ENCODE measurements around the gene ZNF99.
"Not testable (repeated sequence)": the region's sequence is repeated elsewhere in the genome, so short reads cannot be mapped to it uniquely, and the experiment has no call there.

Gene ZNF99

DNA sequence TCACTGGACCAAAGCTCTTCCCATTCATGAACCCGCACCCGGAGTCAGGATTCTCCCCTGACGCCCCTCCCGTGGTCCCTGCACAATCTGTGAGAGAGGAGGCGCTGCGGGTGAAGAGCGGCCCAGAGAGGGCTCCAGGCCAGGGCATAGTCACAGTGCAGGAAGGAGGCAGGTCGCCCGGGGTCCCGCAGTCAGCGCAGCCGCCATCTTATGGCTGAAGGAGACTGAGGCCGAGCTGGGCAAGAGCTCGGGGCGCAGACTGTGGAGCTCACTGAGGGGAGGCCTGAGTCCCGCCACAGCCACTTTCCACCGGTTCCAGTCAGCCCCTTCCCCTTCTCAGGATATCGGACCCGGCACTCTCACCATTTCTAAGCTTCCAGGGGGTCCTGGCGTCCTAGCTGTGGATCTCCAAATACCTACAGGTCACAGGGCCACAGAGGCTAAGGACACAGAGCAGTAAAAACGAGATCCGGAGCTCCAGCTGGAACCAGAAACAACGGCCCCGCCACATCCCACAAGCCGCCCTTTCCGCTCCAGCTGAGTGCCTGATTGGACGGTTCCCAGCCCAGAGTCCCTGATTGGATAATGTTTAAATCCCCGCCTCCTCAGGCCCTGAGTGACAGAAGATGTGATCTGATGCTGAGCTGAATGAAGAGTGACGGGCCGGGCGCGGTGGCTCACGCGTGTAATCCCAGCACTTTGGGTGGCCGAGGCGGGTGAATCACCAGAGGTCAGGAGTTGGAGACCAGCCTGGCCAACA lies at the start of gene ZNF99:
Gene ZNF99 (minus strand): TSS at position 501 of the 760 bp plus-strand sequence. CDS start 135 bp downstream, at position 366.
- no peak for DNase-seq

DNA sequence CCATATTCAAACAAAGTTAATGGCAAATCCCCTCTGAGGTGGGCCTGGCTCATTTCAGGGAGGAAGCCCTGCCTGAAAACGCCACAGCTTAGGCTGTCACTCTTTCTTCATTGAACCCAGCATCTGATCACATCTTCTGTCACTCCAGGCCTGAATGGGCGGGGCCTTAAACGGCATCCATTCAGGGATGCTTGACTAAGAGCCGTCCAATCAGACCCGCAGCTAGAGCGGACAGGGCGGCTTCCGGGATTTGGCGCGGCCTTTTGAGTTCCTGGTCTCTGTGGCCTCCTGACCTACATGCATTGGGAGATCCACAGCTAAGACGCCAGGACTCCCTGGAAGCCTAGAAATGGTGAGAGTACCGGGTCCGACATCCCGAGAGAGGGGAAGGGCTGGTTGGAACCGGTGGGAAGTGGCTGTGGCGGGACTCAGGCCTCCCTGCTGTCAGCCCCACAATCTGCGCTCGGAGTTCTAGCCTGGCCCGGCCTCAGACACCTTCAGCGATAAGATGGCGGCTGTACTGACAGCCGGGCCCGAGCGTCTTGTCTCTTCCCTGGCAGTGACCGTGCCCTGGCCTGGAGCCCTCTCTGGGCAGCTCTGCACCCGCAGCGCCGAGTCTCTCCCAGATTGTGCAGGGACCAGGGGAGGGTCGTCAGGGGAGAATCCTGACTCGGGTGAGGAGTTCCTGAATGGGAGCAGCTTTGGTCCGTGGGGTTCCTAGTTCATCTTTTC lies 48.2 kb upstream of the ZNF99 start, which contains the start of gene ZNF723:
Gene ZNF723 (plus strand): TSS at position 261 of the 732 bp plus-strand sequence. CDS start 89 bp downstream, at position 350.
- no peak for DNase-seq

DNA sequence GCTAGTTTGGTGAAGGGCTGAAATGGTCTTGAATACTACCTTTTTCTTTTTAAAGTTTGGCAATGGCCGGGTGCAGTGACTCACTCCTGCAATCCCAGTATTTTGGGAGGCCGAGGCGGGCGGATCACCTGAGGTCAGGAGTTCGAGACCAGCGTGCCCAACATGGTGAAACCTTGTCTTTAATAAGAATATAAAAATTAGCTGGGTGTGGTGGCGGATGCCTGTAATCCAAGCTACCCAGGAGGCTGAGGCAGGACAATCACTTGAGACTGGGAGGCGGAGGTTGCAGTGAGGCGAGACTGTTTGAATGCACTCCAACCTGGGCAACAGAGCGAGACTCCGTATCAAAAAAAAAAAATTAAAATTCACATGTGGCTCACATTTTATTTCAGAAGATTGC lies 47.3 kb upstream of the ZNF99 start:
- no peak for DNase-seq

DNA sequence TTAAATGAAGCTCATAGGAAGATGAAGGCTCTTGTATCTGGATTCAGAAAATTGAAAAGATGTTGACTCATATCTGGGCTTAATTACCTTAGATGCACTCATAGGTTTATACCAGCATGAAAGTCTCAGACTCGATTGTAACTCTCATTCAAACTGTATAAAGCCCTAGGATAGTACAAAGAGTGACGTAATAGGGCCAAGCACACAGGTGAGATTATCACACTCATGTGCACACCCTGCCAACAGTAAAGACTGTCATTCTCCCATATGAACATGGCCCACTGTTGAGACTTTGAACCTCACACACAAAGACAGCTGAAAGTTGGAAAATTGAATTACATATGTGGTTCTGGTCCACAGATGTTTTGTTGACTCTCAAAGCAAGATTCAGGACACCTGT lies 30.2 kb upstream of the ZNF99 start:
- no peak for DNase-seq

DNA sequence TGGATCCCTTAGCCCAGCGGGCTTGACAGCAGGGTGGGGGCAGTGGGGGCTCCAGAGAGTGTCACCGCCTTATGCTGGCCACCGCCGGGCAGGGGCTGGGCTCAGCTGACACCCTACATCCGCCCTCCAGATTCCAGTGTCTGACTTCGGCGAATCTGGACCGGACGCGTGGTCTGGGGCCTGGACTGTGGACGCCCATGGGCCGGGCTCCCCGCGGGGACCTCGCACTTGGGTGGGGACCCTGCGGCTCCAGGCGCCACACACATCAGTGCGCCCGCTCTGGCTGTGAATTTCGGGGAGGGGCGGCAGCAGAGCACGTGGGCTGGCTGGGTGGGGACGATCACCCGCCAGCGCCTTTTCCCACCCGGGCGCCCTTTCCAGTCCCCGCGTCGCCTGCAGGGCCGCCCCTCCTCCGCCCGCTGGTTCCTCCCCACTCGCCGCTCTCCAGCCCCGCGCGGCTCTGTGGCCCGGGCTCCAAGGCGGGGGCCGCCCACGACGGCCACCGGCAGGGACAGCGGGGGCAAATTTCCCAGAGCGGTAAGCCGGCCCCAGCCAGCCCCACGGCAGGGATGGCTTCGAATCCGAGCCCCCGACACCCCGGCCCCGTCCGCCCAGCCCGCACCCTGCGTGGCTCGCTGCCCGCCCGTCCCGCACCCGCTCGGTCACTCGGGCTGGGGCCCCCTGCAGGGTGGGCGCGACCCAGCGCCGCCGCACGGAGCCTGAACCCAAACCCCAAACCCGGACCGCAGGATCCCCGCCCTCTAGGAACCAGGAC lies 23.3 kb upstream of the ZNF99 start:
- no peak for DNase-seq

DNA sequence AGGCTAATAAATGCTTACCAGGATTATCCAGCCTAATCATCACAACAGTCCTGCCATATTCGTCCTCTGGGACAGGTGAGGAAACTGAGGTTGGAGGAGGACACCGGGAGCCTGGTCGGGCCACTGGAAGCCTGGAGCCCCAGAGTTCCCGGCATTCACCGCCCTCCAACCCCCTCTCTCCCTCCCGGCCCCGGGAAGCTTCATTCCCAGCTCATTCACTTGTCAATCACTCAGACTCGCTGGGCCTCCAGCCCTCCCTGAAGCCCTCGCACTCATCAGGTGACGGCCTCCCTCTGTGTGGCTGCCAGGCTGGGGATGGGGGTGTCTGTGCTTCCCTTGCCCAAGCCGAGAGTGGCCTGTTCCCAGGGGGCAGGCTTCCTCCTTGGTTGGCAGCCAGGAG lies 22.5 kb upstream of the ZNF99 start:
- no peak for DNase-seq

DNA sequence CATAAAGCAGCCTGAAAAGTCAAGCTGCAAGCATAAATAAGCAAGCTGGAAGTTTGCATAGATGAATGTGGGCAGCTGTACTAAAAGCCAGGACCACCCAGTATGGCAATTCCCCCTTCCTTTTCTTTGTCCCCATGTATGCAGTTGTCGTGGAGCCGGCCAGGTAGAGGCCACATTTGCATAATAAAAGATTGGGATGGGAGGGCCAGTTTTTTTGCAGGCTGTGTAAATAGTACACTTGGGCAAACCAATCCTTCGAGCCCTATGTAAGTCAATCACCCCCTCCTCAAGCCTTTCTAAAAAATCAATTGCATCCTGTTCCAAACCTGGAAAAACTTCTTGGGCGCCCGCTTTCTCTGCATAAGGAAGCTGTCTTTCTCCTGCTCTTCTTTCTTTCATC lies 13.1 kb upstream of the ZNF99 start:
- DNase-seq: no peak

DNA sequence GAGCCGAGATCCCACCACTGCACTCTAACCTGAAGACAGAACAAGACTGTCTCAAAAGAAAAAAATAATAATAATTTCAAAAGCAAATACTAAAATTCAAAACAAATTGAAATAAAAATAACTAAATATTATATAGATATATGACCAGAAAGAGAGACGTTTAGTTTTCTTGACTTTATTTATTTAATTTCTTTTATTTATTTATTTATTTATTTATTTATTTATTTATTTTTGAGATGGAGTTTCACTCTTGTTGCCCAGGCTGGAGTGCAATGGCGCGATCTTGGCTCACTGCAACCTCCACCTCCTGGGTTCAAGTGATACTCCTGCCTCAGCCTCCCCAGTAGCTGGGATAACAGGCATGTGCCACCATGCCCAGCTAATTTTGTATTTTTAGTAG lies 8.9 kb upstream of the ZNF99 start:
- not testable (repeated sequence) for DNase-seq

DNA sequence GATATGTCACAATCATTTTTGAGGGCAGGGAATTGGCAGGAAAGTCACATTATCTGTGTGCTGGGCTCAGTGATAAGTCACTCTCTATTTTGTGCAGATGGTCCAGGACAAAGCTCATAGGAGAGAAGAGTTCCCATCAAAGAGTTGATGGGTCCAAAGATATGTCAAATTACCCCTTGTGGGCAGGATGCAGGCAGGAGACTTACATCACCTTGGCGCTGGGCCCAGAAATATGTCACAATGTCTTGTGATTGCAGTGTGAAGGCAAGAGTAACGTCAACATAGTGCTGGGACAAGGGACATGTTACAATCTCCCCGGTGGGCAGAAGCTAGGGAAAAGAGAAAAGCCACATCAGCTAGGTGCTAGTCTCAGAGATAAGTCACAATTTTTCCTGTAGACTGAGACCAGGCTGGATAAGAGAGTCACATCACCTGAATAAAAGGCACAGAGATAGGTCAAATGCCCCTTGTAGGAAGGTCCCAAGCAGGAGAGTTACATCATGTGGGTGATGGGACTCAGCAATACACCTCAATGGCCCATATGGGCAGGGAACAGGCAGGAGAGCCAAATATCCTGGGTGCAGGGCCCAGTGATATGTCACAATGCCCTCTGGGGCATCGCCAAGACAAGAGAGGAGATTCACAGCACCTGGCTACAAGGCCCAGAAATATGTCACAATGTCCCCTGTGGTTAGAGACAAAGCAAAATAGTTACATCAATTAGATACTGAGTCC lies 47.9 kb downstream of the ZNF99 start:
- no peak for DNase-seq

DNA sequence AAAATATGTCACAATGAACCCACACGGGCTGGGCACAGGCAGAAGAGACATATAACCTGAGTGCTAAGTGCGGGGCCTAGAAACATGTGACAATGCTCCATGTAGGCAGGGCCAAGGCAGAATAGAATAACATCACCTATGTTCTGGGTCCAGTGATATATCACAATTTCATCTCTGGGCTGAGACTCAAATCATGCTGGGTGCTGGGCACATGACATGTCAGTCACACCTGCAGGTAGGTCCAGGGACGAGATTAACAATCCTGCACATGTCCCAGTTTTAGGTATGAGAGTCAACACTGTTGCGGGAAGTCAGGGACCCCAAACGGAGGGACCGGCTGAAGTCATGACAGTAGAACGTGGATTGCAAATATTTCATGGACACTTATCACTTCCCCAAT lies 50.3 kb downstream of the ZNF99 start:
- no peak for DNase-seq

DNA sequence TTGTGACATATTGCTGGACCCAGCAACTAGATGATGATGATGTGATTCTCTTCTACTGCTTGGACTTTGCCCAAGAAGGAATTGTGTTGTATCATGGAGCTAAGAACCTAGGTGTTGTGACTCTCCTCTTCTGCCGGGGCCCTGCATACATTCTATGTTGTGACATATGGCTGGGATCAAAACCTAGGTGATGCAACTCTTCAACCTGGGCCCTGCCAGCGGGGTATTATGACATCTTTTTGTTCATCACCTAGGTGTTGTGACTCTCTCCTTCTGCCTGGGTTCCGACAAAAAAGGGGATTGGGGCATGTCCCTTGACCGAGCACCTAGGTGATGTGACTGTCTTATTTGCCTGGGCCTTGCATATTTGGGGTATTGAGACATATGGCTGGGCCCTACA lies 55.7 kb downstream of the ZNF99 start:
- not testable (repeated sequence) for DNase-seq

DNA sequence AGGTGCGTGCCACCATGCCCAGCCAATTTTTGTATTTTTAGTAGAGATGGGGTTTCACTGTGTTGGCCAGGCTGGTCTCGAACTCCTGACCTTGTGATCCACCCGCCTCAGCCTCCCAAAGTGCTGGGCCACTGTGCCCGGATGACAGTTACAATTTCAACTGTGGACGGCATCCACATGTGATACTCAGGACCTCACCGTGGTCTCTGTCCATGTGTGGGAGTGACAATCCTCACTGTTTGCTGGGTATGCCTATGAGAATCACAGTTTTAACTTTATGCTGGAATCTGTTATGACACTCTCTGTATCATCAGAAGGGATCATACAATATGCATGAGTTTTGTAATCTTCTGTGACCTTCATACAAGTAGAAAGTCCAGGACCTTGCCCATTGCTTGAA lies 62.4 kb downstream of the ZNF99 start:
- DNase-seq: not testable (repeated sequence)

DNA sequence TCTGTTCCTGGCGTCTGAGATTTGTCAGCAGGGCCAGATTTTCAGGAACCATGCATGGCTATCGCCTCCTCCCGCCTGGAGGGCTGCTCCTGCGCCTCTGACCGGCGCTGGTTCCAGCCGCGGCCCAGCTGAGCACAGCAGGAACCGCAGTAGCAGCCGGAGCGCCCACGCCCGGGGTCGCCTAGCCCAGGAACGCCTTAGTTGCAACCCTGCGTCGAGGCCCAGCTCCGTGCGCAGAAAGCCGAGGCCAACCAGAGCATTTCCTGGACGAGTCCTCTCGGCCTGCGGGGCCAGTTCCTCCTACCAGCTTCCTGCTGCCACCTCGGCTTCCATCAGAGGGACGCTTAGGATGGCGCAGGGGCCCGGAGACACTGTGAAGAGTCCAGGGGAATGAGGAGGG lies 75.0 kb downstream of the ZNF99 start:
- DNase-seq: no peak

DNA sequence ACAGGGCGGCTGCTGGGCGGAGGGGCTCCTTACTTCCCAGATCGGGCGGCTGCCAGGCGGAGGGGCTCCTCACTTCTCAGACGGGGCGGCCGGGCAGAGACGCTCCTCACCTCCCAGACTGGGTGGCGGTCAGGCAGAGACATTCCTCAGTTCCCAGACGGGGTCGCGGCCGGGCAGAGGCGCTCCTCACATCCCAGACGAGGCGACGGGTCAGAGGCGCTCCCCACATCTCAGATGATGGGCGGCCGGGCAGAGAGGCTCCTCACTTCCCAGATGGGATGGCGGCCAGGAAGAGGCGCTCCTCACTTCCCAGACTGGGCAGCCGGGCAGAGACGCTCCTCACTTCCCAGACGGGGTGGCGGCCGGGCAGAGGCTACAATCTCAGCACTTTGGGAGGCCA lies 80.9 kb downstream of the ZNF99 start:
- DNase-seq: not testable (repeated sequence)

DNA sequence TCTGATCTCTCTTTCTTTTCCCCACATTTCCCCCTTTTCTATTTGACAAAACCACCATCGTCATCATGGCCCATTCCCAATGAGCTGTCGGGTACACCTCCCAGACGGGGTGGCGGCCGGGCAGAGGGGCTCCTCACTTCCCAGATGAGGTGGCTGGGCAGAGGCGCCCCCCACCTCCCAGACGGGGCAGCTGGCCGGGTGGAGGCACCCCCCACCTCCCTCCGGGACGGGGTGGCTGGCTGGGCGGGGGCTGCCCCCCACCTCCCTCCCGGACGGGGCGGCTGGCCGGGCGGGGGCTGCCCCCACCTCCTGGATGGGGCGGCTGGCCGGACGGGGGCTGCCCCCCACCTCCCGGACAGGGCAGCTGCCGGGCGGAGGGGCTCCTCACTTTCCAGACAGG lies 81.3 kb downstream of the ZNF99 start:
- not testable (repeated sequence) for DNase-seq

Data from activated CD4-positive, CD25-positive, alpha-beta regulatory T cell treated with anti-CD3 and anti-CD28 coated beads, Interleukin-2, amount 50 U/mL, for 72 hours (primary cell).